Ishikawa (cell line): ENCODE results near the gene OR2J1.

Source experiments
- EGR1 ChIP-seq: IDR thresholded peaks from 2 replicates; pipeline ENCODE4 v1.6.1; 2012
- TCF12 ChIP-seq: IDR thresholded peaks from 2 replicates; pipeline ENCODE4 v1.6.1; 2012; ENCODE audit warnings: low read depth

DNA sequence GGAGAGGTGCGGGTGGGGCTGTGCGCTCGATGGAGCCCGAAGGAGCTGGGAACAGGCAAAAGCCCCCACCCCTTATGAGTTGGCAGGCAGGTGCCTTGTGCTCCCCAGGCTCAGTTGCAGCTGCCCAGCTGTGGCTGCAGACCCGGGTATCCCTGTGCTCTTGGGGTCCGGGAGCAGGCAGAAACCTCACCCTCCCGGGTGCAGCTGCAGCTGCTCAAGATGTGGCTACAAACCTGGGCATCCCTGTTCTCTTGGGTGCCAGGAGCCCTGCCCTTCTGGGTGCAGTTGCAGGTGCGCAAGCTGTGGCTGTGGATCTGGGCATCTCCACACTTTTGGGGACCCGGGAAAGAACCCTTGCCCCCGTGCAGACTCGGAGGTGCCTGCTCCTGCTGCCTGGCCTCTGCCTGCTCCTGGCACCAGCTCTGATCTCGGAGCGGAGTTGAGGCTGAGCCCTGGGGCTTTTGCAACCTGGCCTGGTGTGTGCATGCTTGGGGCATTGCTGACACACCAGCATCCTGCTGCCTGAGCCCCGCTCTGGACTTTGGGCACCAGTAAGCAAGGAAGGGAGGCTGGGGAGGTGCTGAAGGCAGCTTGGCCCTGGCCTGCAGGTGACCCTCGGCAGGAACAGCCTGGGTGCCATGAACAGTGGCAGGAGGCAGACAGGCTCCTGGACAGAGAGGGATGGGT is 30.2 kb downstream of the OR2J1 start:
- TF ChIP-seq EGR1 (no peak), TCF12 (no peak)
